ENCODE results near the gene APP. TPM values are rescaled to one million over a fixed set of nuclear protein-coding genes. Genes with fewer than 3 reads are reported as not detected.
"Not testable (repeated sequence)": the region's sequence is repeated elsewhere in the genome, so short reads cannot be mapped to it uniquely, and the experiment has no call there.

APP gene
- total RNA-seq, 4 donors from 2014 or later: 197 to 380 (median 296) TPM

GRCh38 chr21:26085882-26086281 is 84.7 kb downstream of the APP start:
- no peak for ATAC-seq (ENCODE audit: low FRiP score)
- TF ChIP-seq, protein P1, sequence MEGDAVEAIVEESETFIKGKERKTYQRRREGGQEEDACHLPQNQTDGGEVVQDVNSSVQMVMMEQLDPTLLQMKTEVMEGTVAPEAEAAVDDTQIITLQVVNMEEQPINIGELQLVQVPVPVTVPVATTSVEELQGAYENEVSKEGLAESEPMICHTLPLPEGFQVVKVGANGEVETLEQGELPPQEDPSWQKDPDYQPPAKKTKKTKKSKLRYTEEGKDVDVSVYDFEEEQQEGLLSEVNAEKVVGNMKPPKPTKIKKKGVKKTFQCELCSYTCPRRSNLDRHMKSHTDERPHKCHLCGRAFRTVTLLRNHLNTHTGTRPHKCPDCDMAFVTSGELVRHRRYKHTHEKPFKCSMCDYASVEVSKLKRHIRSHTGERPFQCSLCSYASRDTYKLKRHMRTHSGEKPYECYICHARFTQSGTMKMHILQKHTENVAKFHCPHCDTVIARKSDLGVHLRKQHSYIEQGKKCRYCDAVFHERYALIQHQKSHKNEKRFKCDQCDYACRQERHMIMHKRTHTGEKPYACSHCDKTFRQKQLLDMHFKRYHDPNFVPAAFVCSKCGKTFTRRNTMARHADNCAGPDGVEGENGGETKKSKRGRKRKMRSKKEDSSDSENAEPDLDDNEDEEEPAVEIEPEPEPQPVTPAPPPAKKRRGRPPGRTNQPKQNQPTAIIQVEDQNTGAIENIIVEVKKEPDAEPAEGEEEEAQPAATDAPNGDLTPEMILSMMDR (IDR thresholded peaks at IDR 0.05): no peak
- DNase-seq (ENCODE audit: low spot score): no peak

DNA sequence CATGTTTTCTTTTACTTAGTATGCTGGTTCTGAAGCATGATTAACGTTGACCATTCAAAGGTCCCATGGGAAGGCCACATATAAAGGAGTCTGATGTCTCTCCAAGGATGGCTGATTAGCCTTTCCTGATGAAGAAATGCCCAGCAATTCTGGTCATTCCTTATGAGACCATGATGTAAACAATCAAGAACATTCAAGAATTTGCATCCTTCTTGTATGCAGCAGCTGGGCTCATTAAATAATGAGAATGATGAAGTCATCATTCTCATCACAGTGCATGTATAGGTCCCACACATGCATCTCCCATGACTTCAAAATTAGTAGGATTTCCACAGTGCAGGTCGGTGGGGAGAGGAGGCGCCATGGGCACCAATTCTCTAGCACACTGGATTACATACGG is 85.4 kb downstream of the APP start:
- no peak for ATAC-seq (ENCODE audit: low FRiP score)
- DNase-seq (ENCODE audit: low spot score): no peak
- TF ChIP-seq, protein P1 (IDR thresholded peaks at IDR 0.05): no peak

GRCh38 chr21:26082549-26082948 is 88.0 kb downstream of the APP start:
- no peak for DNase-seq (ENCODE audit: low spot score)
- TF ChIP-seq, protein P1 (IDR thresholded peaks at IDR 0.05): no peak
- no peak for ATAC-seq (ENCODE audit: low FRiP score)

DNA sequence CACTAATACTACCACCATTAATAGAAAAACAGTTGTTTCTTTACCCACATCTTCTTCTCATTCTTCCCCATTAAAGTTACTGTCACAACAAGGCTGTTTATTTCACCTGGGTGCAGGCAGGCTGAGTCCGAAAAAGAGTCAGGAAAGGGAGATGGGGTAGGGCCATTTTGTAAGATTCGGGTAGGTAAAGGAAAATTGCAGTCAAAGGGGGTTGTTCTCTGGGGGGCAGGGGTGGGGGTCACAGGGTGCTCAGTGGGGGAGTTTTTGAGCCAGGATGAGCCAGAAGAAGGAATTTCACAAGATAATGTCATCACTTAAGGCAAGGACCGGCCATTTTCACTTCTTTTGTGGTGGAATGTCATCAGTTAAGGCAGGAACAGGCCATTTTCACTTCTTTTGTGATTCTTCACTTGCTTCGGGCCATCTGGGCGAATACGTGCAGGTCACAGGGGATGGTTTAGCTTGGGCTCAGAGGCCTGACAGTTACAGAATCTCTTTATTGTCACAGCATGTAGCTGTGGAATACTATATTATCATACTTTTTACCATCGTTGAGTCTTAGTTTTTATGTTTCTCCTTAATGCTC is 89.3 kb downstream of the APP start:
- not testable (repeated sequence) for DNase-seq (ENCODE audit: low spot score); ATAC-seq (ENCODE audit: low FRiP score)

DNA sequence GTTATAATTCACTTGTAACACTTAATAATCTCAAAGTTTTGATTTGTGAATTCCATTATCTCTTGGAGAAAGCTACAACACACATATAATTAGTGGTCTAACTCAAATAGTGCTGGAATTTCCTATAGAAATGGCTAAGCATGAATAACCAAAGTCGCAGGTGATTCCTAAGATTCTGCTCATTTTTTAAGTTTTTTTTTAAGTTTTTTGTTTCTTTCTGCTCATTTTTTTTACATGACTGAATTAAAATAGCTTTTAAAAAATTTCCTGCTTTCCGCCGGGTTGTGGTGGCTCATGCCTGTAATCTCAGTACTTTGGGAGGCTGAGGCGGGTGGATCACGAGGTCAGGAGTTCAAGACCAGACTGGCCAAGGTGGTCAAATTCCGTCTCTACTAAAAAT is 90.4 kb downstream of the APP start:
- no peak for DNase-seq (ENCODE audit: low spot score)
- ATAC-seq (ENCODE audit: low FRiP score): no peak
- TF ChIP-seq, protein P1 (IDR thresholded peaks at IDR 0.05): no peak

GRCh38 chr21:26079366-26079765 is 91.2 kb downstream of the APP start:
- ATAC-seq (ENCODE audit: low FRiP score): no peak
- TF ChIP-seq, protein P1 (IDR thresholded peaks at IDR 0.05): no peak

GRCh38 chr21:26077521-26077920 is 93.0 kb downstream of the APP start:
- ATAC-seq (ENCODE audit: low FRiP score) (no peak), DNase-seq (ENCODE audit: low spot score) (no peak)
- TF ChIP-seq, protein P1 (IDR thresholded peaks at IDR 0.05): no peak

More at GRCh38 chr21:26079366-26079765, 91.2 kb downstream of the APP start:
- DNase-seq (ENCODE audit: low spot score): no peak

Measured in omental fat pad (tissue), 4 donors.